HEK293 (cell line): ENCODE results near the gene RAP1A.

Source experiments
- CTCF ChIA-PET: fragments of 350-600 bp; formaldehyde crosslinking; extraction: SDS; loops from one replicate; lab custom pipeline; 2021; ENCODE audit warnings: antibody characterized with exemption; lab: Yijun Ruan, JAX
- POLR2A ChIA-PET: fragments of 300-600 bp; formaldehyde crosslinking; extraction: SDS; loops from one replicate; lab custom pipeline; 2020; ENCODE audit warnings: antibody characterized with exemption, inconsistent platforms; lab: Yijun Ruan, JAX
- H3K27ac ChIP-seq: fragments of 200-500 bp; sonication (Bioruptor generic); 2 replicates; pipeline ENCODE4 v1.5.1; 2014; ENCODE audit warnings: low read depth, low read length, control low read depth, inconsistent platforms; ENCODE audit errors: extremely low read depth
- H3K36me3 ChIP-seq, 2 experiments: fragments of 200-500 bp in 1 of 2; sonication (Bioruptor generic) in 1 of 2; 1 replicate in 1 of 2; 2 replicates in 1 of 2; pipeline ENCODE4 v1.5.1; 2014 to 2017; ENCODE audit warnings: inconsistent platforms in 2 of 2, low read length in 2 of 2; ENCODE audit not compliant: control insufficient read depth in 2 of 2, insufficient read depth in 1 of 2
- H3K4me1 ChIP-seq: fragments of 200-500 bp; sonication (Bioruptor generic); 2 replicates; pipeline ENCODE4 v1.5.1; 2014; ENCODE audit warnings: mild to moderate bottlenecking, low read length, inconsistent platforms; ENCODE audit not compliant: control insufficient read depth, insufficient read depth
- H3K4me3 ChIP-seq: 2 replicates; pipeline ENCODE4 v1.5.1; 2011; ENCODE audit warnings: low read depth, mild to moderate bottlenecking, control low read depth, low read length, moderate library complexity
- H3K9me3 ChIP-seq: fragments of 200-500 bp; sonication (Bioruptor generic); 2 replicates; pipeline ENCODE4 v1.5.1; 2014; ENCODE audit warnings: low read depth, low read length, inconsistent platforms; ENCODE audit not compliant: control insufficient read depth, insufficient read depth
- AEBP2 ChIP-seq: fragments of 450-650 bp; formaldehyde crosslinking; IDR thresholded peaks from 2 replicates; pipeline ENCODE4 v1.5.1; 2016; ENCODE audit warnings: missing biosample characterization, missing genetic modification characterization, borderline replicate concordance
- GLI4 ChIP-seq: fragments of 450-650 bp; formaldehyde crosslinking; IDR thresholded peaks from 2 replicates; pipeline ENCODE4 v1.5.1; 2016; ENCODE audit warnings: missing biosample characterization, missing genetic modification characterization
- PATZ1 ChIP-seq: fragments of 450-650 bp; formaldehyde crosslinking; IDR thresholded peaks from 2 replicates; pipeline ENCODE4 v1.5.1; 2016; ENCODE audit warnings: missing biosample characterization, missing genetic modification characterization
- PRDM2 ChIP-seq: fragments of 450-650 bp; formaldehyde crosslinking; IDR thresholded peaks from 2 replicates; pipeline ENCODE4 v1.5.1; 2016; ENCODE audit warnings: missing biosample characterization, missing genetic modification characterization, borderline replicate concordance
- PRDM6 ChIP-seq: fragments of 450-650 bp; formaldehyde crosslinking; IDR thresholded peaks from 2 replicates; pipeline ENCODE4 v1.5.1; 2017; ENCODE audit warnings: missing biosample characterization, missing genetic modification characterization
- SP2 ChIP-seq: fragments of 450-650 bp; formaldehyde crosslinking; IDR thresholded peaks from 2 replicates; pipeline ENCODE4 v1.5.1; 2016; ENCODE audit warnings: missing biosample characterization, missing genetic modification characterization
- ZBTB20 ChIP-seq: fragments of 450-650 bp; formaldehyde crosslinking; IDR thresholded peaks from 2 replicates; pipeline ENCODE4 v1.5.1; 2016; ENCODE audit warnings: missing biosample characterization, missing genetic modification characterization
- ZBTB8A ChIP-seq: fragments of 450-650 bp; formaldehyde crosslinking; IDR thresholded peaks from 2 replicates; pipeline ENCODE4 v1.5.1; 2016; ENCODE audit warnings: missing biosample characterization, missing genetic modification characterization
- ZNF138 ChIP-seq: fragments of 450-650 bp; formaldehyde crosslinking; IDR thresholded peaks from 2 replicates; pipeline ENCODE4 v1.5.1; 2016; ENCODE audit warnings: missing biosample characterization, missing genetic modification characterization, borderline replicate concordance
- ZNF366 ChIP-seq: fragments of 450-650 bp; formaldehyde crosslinking; conservative IDR thresholded peaks from 2 replicates; pipeline ENCODE4 v1.5.1; 2016; ENCODE audit warnings: missing biosample characterization, missing genetic modification characterization
- ZNF488 ChIP-seq: fragments of 450-650 bp; formaldehyde crosslinking; IDR thresholded peaks from 2 replicates; pipeline ENCODE4 v1.5.1; 2016; ENCODE audit warnings: missing biosample characterization, missing genetic modification characterization
- ZNF544 ChIP-seq: fragments of 450-650 bp; formaldehyde crosslinking; IDR thresholded peaks from 2 replicates; pipeline ENCODE4 v1.5.0; 2017; ENCODE audit warnings: missing biosample characterization, missing genetic modification characterization
- ZNF558 ChIP-seq: fragments of 450-650 bp; formaldehyde crosslinking; IDR thresholded peaks from 2 replicates; pipeline ENCODE4 v1.5.1; 2016; ENCODE audit warnings: missing biosample characterization, missing genetic modification characterization
- ZNF585B ChIP-seq: fragments of 450-650 bp; formaldehyde crosslinking; IDR thresholded peaks from 2 replicates; pipeline ENCODE4 v1.5.1; 2016; ENCODE audit warnings: missing biosample characterization, missing genetic modification characterization
- ZNF610 ChIP-seq: fragments of 450-650 bp; formaldehyde crosslinking; IDR thresholded peaks from 2 replicates; pipeline ENCODE4 v1.5.1; 2016; ENCODE audit warnings: missing biosample characterization, missing genetic modification characterization, borderline replicate concordance
- ZNF621 ChIP-seq: fragments of 450-650 bp; formaldehyde crosslinking; IDR thresholded peaks from 2 replicates; pipeline ENCODE4 v1.5.1; 2017; ENCODE audit warnings: missing biosample characterization, missing genetic modification characterization
- ZNF654 ChIP-seq: fragments of 450-650 bp; formaldehyde crosslinking; IDR thresholded peaks from 2 replicates; pipeline ENCODE4 v1.5.1; 2016; ENCODE audit warnings: low read depth, missing biosample characterization, missing genetic modification characterization
- ZNF747 ChIP-seq: fragments of 450-650 bp; formaldehyde crosslinking; IDR thresholded peaks from 2 replicates; pipeline ENCODE4 v1.5.1; 2016; ENCODE audit warnings: missing biosample characterization, missing genetic modification characterization
- ZNF785 ChIP-seq: fragments of 450-650 bp; formaldehyde crosslinking; IDR thresholded peaks from 2 replicates; pipeline ENCODE4 v1.5.1; 2016; ENCODE audit warnings: missing biosample characterization, missing genetic modification characterization
- ZNF830 ChIP-seq: fragments of 450-650 bp; IDR thresholded peaks from 2 replicates; pipeline ENCODE4 v1.5.0; 2018; ENCODE audit warnings: missing biosample characterization, missing genetic modification characterization, low read depth, mild to moderate bottlenecking, moderate library complexity
- TF ChIP-seq, protein P1 (sequence below): sonication (generic); formaldehyde crosslinking; IDR thresholded peaks from 2 replicates; pipeline ENCODE4 v1.8.1; 2022; ENCODE audit warnings: mild to moderate bottlenecking, moderate library complexity, missing genetic modification reagents

Gene RAP1A

DNA sequence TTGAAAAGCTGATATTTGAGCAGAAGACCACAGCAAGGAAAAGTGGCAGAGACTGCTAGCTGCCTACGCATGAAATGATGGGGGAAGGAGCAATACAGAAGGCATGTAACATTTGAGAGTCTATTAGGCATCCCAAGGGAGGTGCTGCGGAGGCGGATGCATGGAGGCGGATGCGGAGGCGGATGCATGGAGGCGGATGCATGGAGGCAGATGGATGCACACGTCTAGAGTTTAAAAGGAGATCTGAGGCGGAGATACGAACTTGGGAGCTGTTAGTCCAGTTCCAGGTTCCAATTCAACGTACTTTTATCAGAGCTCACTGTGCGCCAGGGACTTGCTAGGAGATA is 135.4 kb downstream of the RAP1A start (continued):
- no peak; the same call in 1 of the 2 replicates for TF ChIP-seq ZBTB20 (tag by site-specific recombination)
- TF ChIP-seq ZNF544 (tag by site-specific recombination): no peak
- TF ChIP-seq ZNF621: no peak
- TF ChIP-seq SP2 (tag by site-specific recombination): no peak
- TF ChIP-seq ZNF488: no peak
- TF ChIP-seq GLI4 (tag by site-specific recombination): no peak
- no peak for TF ChIP-seq PRDM6 (tag by site-specific recombination)
- TF ChIP-seq, protein P1, sequence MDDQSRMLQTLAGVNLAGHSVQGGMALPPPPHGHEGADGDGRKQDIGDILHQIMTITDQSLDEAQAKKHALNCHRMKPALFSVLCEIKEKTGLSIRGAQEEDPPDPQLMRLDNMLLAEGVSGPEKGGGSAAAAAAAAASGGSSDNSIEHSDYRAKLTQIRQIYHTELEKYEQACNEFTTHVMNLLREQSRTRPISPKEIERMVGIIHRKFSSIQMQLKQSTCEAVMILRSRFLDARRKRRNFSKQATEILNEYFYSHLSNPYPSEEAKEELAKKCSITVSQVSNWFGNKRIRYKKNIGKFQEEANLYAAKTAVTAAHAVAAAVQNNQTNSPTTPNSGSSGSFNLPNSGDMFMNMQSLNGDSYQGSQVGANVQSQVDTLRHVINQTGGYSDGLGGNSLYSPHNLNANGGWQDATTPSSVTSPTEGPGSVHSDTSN (CRISPR knock-in tag): no peak
- TF ChIP-seq ZNF830: no peak
- TF ChIP-seq ZNF747 (tag by site-specific recombination): no peak
- TF ChIP-seq ZNF585B (tag by site-specific recombination): no peak
- TF ChIP-seq ZNF138 (tag by site-specific recombination): no peak
- no peak for TF ChIP-seq PATZ1 (tag by site-specific recombination)
- peak; percentile 18; the same call in 1 of the 2 replicates for TF ChIP-seq ZNF610 (tag by site-specific recombination)
- TF ChIP-seq ZNF654 (tag by site-specific recombination): no peak
- TF ChIP-seq ZNF558 (tag by site-specific recombination): no peak

GRCh38 chr1:111755331-111756123 is 135.9 kb downstream of the RAP1A start, which contains the start of gene DDX20:
Gene DDX20 (plus strand): TSS chr1:111755901. CDS start chr1:111755925, 24 bp downstream.
- Histone ChIP-seq H3K9me3 (no peaks in the 10 kb centered on the region), H3K36me3 (peaks cover 7 to 33% of the 10 kb centered on the region in 2 experiments), H3K4me3 (peak within 1 kb of the TSS; percentile 91), H3K27ac (peak within 1 kb of the TSS; percentile 72), H3K4me1 (peaks cover 4% of the 10 kb centered on the region; the same call in 1 of the 2 replicates)
- POLR2A ChIA-PET: interaction anchor here (0.6 to 2.4 kb wide), 6 partner anchors 8 to 247 kb away, joined by 3 to 13 read pairs (median 4); partner anchors contain the start of gene INKA2
- CTCF ChIA-PET: interaction anchor here (0.6 to 3.8 kb wide), 15 partner anchors 9 to 341 kb away, joined by 3 to 38 read pairs (median 4); no protein-coding TSS in a partner anchor
- TF ChIP-seq ZNF785 (tag by site-specific recombination): 0 out of 2 replicates have a peak, but pooled peaks have one; percentile 27
- TF ChIP-seq AEBP2 (tag by site-specific recombination): no peak
- peak; percentile 92 for TF ChIP-seq ZNF366
- no peak for TF ChIP-seq PRDM2 (tag by site-specific recombination)
- TF ChIP-seq ZBTB8A (tag by site-specific recombination): peak; percentile 100
